Measurements from ENCODE around the gene CLEC3B. TPM values are rescaled to one million over a fixed set of nuclear protein-coding genes. Genes with fewer than 3 reads are reported as not detected.

CLEC3B gene
- total and polyA plus RNA-seq, 2 donors (not counting 3 experiments of a cell fraction or from before 2014, with no cell fraction given), result 1.8 TPM; not detected in 1

DNA sequence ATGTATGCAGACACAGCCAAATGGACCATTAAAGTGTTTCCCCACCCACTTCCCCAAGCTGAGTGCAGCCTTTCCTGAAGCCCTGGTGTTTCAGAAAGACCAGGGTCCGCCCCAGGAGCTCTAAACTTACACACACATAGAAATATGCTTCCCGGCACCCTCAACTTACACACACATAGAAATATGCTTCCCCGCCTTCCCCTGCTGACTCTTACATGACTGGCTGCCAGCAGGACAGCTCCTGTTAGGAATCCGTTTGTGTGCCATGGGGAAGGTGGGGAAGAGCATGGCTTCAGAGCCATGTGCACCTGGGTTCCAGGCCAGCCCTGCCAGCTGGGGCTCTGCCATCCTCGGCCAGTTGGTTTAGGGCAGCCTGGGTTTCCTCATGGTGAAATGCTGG is 3.6 kb downstream of the CLEC3B start:
- intact Hi-C loops (cut with micrococcal nuclease) (loop anchor here (10.0 kb wide), 1 partner anchor 475 kb away; the partner anchor contains the start of gene ZKSCAN7), dilution Hi-C loops (cut with MboI; ENCODE audit: extremely low pct_ligation_motif_present, low sequenced_read_pairs) (loop anchor here (25.0 kb wide), 1 partner anchor 483 kb away; no protein-coding TSS in a partner anchor)
- Histone ChIP-seq H3K27me3 (ENCODE audit: control insufficient read depth in 2 of 2, insufficient read depth in 2 of 2, low read length in 2 of 2) (no peaks in the 10 kb centered on the region), H3K9me1 (replicated peaks; ENCODE audit: control insufficient read depth, extremely low read depth, insufficient read depth, low read length) (no peaks in the 10 kb centered on the region), H3K4me2 (ENCODE audit: insufficient read depth, low read length) (no peak overlapping the region), H4K20me1 (replicated peaks; ENCODE audit: control insufficient read depth, extremely low read depth, insufficient read depth, low read length) (no peaks in the 10 kb centered on the region), H3K4me3 (replicated peaks in 1 of 3; ENCODE audit: insufficient read depth in 1 of 3, low read depth in 1 of 3, low read length in 3 of 3) (no peak overlapping the region), H2AFZ (ENCODE audit: low read depth, low read length) (no peak overlapping the region), H3K4me1 (ENCODE audit: control insufficient read depth, extremely low read depth, insufficient read depth, low read length) (peaks cover 18% of the 10 kb centered on the region), H3K27ac (ENCODE audit: insufficient read depth, low read depth, low read length) (no peak overlapping the region), H3K36me3 (ENCODE audit: control insufficient read depth in 2 of 2, extremely low read depth in 1 of 2, insufficient read depth in 2 of 2, low read length in 2 of 2) (no peaks in the 10 kb centered on the region), H3K9me3 (replicated peaks; ENCODE audit: control insufficient read depth, insufficient read depth, low read length) (no peaks in the 10 kb centered on the region), H3K79me2 (ENCODE audit: control insufficient read depth, insufficient read depth, low read length) (no peaks in the 10 kb centered on the region), H3K9ac (replicated peaks; ENCODE audit: extremely low read depth, insufficient read depth, low read length) (no peak overlapping the region)
- CTCF ChIA-PET, result interaction anchor here (0.7 to 2.0 kb wide), 3 partner anchors 8 to 18 kb away, joined by 3 to 6 read pairs (median 3); no protein-coding TSS in a partner anchor
- FAIRE-seq, result peak; percentile 47
- DNase-seq (ENCODE audit: low read depth, low spot score), result no peak
- TF ChIP-seq MAX (IDR thresholded peaks at IDR 0.05; ENCODE audit: insufficient read depth, insufficient read length), result no peak
- no peak for TF ChIP-seq MYC (IDR thresholded peaks at IDR 0.05; ENCODE audit: low read depth, low read length)
- no peak for TF ChIP-seq EZH2 (IDR thresholded peaks at IDR 0.05; ENCODE audit: borderline replicate concordance, low read depth, low read length, severe bottlenecking)
- TF ChIP-seq POLR2AphosphoS5 (IDR thresholded peaks at IDR 0.05; ENCODE audit: insufficient read depth, low read depth, low read length), result no peak
- TF ChIP-seq, protein P1, sequence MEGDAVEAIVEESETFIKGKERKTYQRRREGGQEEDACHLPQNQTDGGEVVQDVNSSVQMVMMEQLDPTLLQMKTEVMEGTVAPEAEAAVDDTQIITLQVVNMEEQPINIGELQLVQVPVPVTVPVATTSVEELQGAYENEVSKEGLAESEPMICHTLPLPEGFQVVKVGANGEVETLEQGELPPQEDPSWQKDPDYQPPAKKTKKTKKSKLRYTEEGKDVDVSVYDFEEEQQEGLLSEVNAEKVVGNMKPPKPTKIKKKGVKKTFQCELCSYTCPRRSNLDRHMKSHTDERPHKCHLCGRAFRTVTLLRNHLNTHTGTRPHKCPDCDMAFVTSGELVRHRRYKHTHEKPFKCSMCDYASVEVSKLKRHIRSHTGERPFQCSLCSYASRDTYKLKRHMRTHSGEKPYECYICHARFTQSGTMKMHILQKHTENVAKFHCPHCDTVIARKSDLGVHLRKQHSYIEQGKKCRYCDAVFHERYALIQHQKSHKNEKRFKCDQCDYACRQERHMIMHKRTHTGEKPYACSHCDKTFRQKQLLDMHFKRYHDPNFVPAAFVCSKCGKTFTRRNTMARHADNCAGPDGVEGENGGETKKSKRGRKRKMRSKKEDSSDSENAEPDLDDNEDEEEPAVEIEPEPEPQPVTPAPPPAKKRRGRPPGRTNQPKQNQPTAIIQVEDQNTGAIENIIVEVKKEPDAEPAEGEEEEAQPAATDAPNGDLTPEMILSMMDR (IDR thresholded peaks at IDR 0.05; ENCODE audit: extremely low read depth in 1 of 2, insufficient read depth in 1 of 2, low read depth in 1 of 2, low read length in 2 of 2), result no peak
- TF ChIP-seq JUN (IDR thresholded peaks at IDR 0.05; ENCODE audit: borderline replicate concordance, insufficient read depth, insufficient read length, low read depth), result no peak
- no peak for TF ChIP-seq POLR2A (IDR thresholded peaks at IDR 0.05; ENCODE audit: low read depth, low read length)
- no peak for TF ChIP-seq GATA2 (IDR thresholded peaks at IDR 0.05; ENCODE audit: insufficient read depth, insufficient read length, low read depth, low read length)
- TF ChIP-seq FOS (IDR thresholded peaks at IDR 0.05; ENCODE audit: borderline replicate concordance, insufficient read depth, low read length), result no peak
- no TSS peak for BruUV-seq (replicated peaks)
- POLR2A ChIA-PET, result no interaction called here
